Measurements from ENCODE around the gene GAA. TPM values are rescaled to one million over a fixed set of nuclear protein-coding genes. Genes with fewer than 3 reads are reported as not detected.

GAA gene
- total and polyA plus RNA-seq, 10 of the 15 experiments (the other 5 are each of a cell fraction or from before 2014, with no cell fraction given) = 0.18 to 10.5 (median 4.1) TPM

- Histone ChIP-seq H3K36me3 (ENCODE audit: control insufficient read depth in 2 of 2, insufficient read depth in 2 of 2, low read length in 1 of 2) (no peaks in the 10 kb centered on the region), H3K9me3 (replicated peaks; ENCODE audit: control insufficient read depth, insufficient read depth, low read length) (no peaks in the 10 kb centered on the region), H3K9ac (ENCODE audit: control insufficient read depth, insufficient read depth, low read length) (no peak overlapping the region), H3K4me2 (ENCODE audit: control insufficient read depth, insufficient read depth) (no peak overlapping the region), H3K27me3 (replicated peaks in 1 of 2; ENCODE audit: control insufficient read depth in 2 of 2, insufficient read depth in 2 of 2, low read length in 1 of 2) (no peaks in the 10 kb centered on the region), H3K79me2 (ENCODE audit: control insufficient read depth, insufficient read depth, low read length) (no peaks in the 10 kb centered on the region), H4K20me1 (ENCODE audit: control insufficient read depth, insufficient read depth) (no peaks in the 10 kb centered on the region), H3K27ac (ENCODE audit: control insufficient read depth, insufficient read depth) (no peak overlapping the region), H2AFZ (ENCODE audit: control insufficient read depth, low read depth, low read length) (no peak overlapping the region), H3K4me1 (ENCODE audit: control insufficient read depth, insufficient read depth, low read length) (no peaks in the 10 kb centered on the region), H3K4me3 (no peak overlapping the region)
- POLR2A ChIA-PET = no interaction called here
- no peak for TF ChIP-seq PBX3 (IDR thresholded peaks at IDR 0.05; ENCODE audit: insufficient replicate concordance, low read depth, low read length)
- 53% methylated on average over 6 of the region's 6 CpGs for WGBS (ENCODE audit: insufficient coverage, insufficient replicate concordance, low lambda C conversion rate, missing lambda C conversion rate)
- FAIRE-seq (no peak), DNase-seq (ENCODE audit: low read depth, low spot score) (no peak), ATAC-seq (no peak)
- CTCF ChIA-PET = no interaction called here
- RAD21 ChIA-PET (ENCODE audit: unreplicated experiment) = no interaction called here
- intact Hi-C loops (cut with micrococcal nuclease; ENCODE audit: unreplicated experiment) = no loop called here
- SMC1A ChIA-PET (ENCODE audit: uncharacterized antibody, unreplicated experiment) = no interaction called here
- in situ Hi-C loops (cut with MboI) = no loop called here
- no TSS peak for BruUV-seq (replicated peaks)
These were observed 65.1 kb downstream of the GAA start for GRCh38 chr17:80166446-80166845.

GRCh38 chr17:80168371-80168770, 67.0 kb downstream of the GAA start:
- intact Hi-C loops (cut with micrococcal nuclease; ENCODE audit: unreplicated experiment) = no loop called here
- BruUV-seq (replicated peaks) = no TSS peak
- WGBS (ENCODE audit: insufficient coverage, insufficient replicate concordance, low lambda C conversion rate, missing lambda C conversion rate) = 41% methylated on average over 5 of the region's 5 CpGs
- no peak for TF ChIP-seq USF1 (IDR thresholded peaks at IDR 0.05; ENCODE audit: borderline replicate concordance, extremely low read length, insufficient read depth, low read depth, low read length)
- TF ChIP-seq BACH1 (IDR thresholded peaks at IDR 0.05; ENCODE audit: borderline replicate concordance) = no peak
- TF ChIP-seq ATF2 (IDR thresholded peaks at IDR 0.05; ENCODE audit: low read length) = no peak
- no peak for TF ChIP-seq ZNF592 (IDR thresholded peaks at IDR 0.05)
- no peak for TF ChIP-seq IRF3 (IDR thresholded peaks at IDR 0.05)
- no peak for TF ChIP-seq MYB (IDR thresholded peaks at IDR 0.05; ENCODE audit: borderline replicate concordance, low read depth, low read length)

More at GRCh38 chr17:80168371-80168770, 67.0 kb downstream of the GAA start:
- H3K9me3 ChIP-seq (replicated peaks; ENCODE audit: control insufficient read depth, insufficient read depth, low read length) = no peaks in the 10 kb centered on the region
- H3K9ac ChIP-seq (ENCODE audit: control insufficient read depth, insufficient read depth, low read length) = no peak overlapping the region
- ChIA-PET CTCF (no interaction called here), RAD21 (ENCODE audit: unreplicated experiment) (no interaction called here), POLR2A (no interaction called here), SMC1A (ENCODE audit: uncharacterized antibody, unreplicated experiment) (no interaction called here)
- H3K36me3 ChIP-seq (ENCODE audit: control insufficient read depth in 2 of 2, insufficient read depth in 2 of 2, low read length in 1 of 2) = no peaks in the 10 kb centered on the region
- no peaks in the 10 kb centered on the region for H3K4me1 ChIP-seq (ENCODE audit: control insufficient read depth, insufficient read depth, low read length)
- H3K27me3 ChIP-seq (replicated peaks in 1 of 2; ENCODE audit: control insufficient read depth in 2 of 2, insufficient read depth in 2 of 2, low read length in 1 of 2) = no peaks in the 10 kb centered on the region
- no peak overlapping the region for H3K4me3 ChIP-seq
- no peak overlapping the region for H3K4me2 ChIP-seq (ENCODE audit: control insufficient read depth, insufficient read depth)
- H3K27ac ChIP-seq (ENCODE audit: control insufficient read depth, insufficient read depth) = no peak overlapping the region
- in situ Hi-C loops (cut with MboI) = no loop called here
- no peaks in the 10 kb centered on the region for H3K79me2 ChIP-seq (ENCODE audit: control insufficient read depth, insufficient read depth, low read length)
- no peak for FAIRE-seq
- no peak overlapping the region for H2AFZ ChIP-seq (ENCODE audit: control insufficient read depth, low read depth, low read length)
- no peak for DNase-seq (ENCODE audit: low read depth, low spot score)
- ATAC-seq = no peak
- H4K20me1 ChIP-seq (ENCODE audit: control insufficient read depth, insufficient read depth) = no peaks in the 10 kb centered on the region

Data from GM12878 (cell line).